Activated CD8-positive, alpha-beta T cell treated with anti-CD3 and anti-CD28 coated beads, Interleukin-2, amount 10 ng/mL, durations not matched to agents 7 days and 5 days (primary cell): ENCODE measurements around the gene FYB1. TPM values are rescaled to one million over a fixed set of nuclear protein-coding genes. Genes with fewer than 3 reads are reported as not detected.

ENCODE experiments used
- ATAC-seq: fragments of 150-1000 bp; cut with Tn5 transposase; one replicate; pipeline ENCODE4 v1.10.0; 2021; ENCODE audit warnings: moderate library complexity
- CTCF ChIA-PET: fragments of 350-600 bp; sonication (Branson Sonifier 250); formaldehyde crosslinking; loops from one replicate; lab custom pipeline; 2021; ENCODE audit warnings: antibody characterized with exemption; lab: Charles Lee
- POLR2A ChIA-PET: fragments of 350-600 bp; sonication (Branson Sonifier 250); formaldehyde crosslinking; loops from one replicate; lab custom pipeline; 2021; ENCODE audit warnings: antibody characterized with exemption; lab: Charles Lee
- DNase-seq: peaks from one replicate; pipeline ENCODE4 v3.0.0-alpha.2; 2020
- H3K27ac Mint-ChIP-seq: one replicate; pipeline ENCODE4 v1.8.0; 2021; ENCODE audit warnings: mild to moderate bottlenecking, mixed read lengths
- H3K27me3 Mint-ChIP-seq: one replicate; pipeline ENCODE4 v1.8.0; 2021; ENCODE audit warnings: low read depth, mixed read lengths
- H3K36me3 Mint-ChIP-seq: one replicate; pipeline ENCODE4 v1.8.0; 2021; ENCODE audit warnings: low read depth, mixed read lengths
- H3K4me1 Mint-ChIP-seq: one replicate; pipeline ENCODE4 v1.8.0; 2021; ENCODE audit warnings: low read depth, mixed read lengths
- H3K4me3 Mint-ChIP-seq: one replicate; pipeline ENCODE4 v1.8.0; 2021; ENCODE audit warnings: mild to moderate bottlenecking, mixed read lengths
- H3K9me3 Mint-ChIP-seq: one replicate; pipeline ENCODE4 v1.8.0; 2022; ENCODE audit warnings: mixed read lengths; ENCODE audit not compliant: insufficient read depth
- total RNA-seq, 2 experiments: library from RNA; stranded (reverse); gene quantifications; one replicate each; pipeline ENCODE4 v1.2.3, GENCODE V29; 2021

The FYB1 gene
- total RNA-seq, 2 experiments from 2014 or later, result 198 to 215 TPM

DNA sequence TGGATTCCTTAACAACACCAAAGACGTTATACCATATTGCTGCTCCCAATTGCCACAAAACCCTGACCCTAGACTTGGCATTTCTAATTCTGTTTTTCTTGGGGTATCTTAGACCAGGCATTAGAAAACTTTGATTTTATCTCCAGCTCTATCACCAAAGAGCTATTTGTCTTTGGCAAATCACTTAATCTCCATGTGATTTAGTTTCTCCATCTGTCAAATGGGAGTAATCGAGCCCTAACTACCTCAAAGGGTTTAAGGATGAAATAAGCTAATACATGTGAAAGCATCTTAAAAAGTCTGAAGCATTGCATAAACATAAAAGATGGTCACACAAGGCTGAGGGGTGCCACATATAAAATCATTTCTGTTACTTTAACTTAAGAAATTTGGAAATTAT lies 60.6 kb downstream of the FYB1 start:
- DNase-seq, result no peak
- Mint-ChIP-seq H3K36me3 (peaks cover 56% of the 10 kb centered on the region), H3K4me3 (no peak overlapping the region), H3K9me3 (no peaks in the 10 kb centered on the region), H3K4me1 (peaks cover 81% of the 10 kb centered on the region), H3K27me3 (no peaks in the 10 kb centered on the region), H3K27ac (no peak overlapping the region)
- ChIA-PET CTCF (interaction anchor here (0.9 to 2.4 kb wide), 3 partner anchors 37 to 59 kb away, joined by 3 to 15 read pairs (median 3); no protein-coding TSS in a partner anchor), POLR2A (no interaction called here)
- no peak for ATAC-seq

DNA sequence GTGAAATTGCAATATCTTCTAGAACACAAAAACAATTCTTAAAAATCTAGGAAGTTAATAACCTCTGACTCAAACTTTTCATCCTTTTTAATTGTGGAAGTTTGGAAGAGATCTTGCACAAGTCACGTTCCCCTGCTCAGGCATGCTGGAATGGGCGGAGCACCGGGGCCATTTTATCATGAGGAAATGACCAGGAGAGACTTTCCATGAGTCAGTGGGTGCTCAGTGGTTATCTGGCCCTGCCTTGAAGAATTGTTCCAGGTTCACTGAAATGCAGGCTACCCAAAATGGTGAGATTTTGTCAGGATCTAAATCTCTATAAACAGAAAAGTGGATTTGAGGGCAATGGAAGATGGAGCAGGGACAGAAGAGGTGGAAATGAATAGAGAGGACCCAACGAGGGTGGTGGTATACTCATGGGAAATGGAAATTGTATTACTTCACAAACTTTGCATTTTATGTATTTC lies 61.2 kb downstream of the FYB1 start:
- Mint-ChIP-seq H3K36me3 (peaks cover 59% of the 10 kb centered on the region), H3K27ac (no peak overlapping the region), H3K4me1 (peaks cover 78% of the 10 kb centered on the region), H3K27me3 (no peaks in the 10 kb centered on the region), H3K9me3 (no peaks in the 10 kb centered on the region), H3K4me3 (no peak overlapping the region)
- DNase-seq (no peak), ATAC-seq (no peak)
- POLR2A ChIA-PET, result interaction anchor here (1.1 kb wide), 1 partner anchor 18 kb away, joined by 4 read pairs; no protein-coding TSS in a partner anchor
- CTCF ChIA-PET, result interaction anchor here (1.0 to 2.5 kb wide), 10 partner anchors 16 to 390 kb away, joined by 3 to 22 read pairs (median 4); no protein-coding TSS in a partner anchor

DNA sequence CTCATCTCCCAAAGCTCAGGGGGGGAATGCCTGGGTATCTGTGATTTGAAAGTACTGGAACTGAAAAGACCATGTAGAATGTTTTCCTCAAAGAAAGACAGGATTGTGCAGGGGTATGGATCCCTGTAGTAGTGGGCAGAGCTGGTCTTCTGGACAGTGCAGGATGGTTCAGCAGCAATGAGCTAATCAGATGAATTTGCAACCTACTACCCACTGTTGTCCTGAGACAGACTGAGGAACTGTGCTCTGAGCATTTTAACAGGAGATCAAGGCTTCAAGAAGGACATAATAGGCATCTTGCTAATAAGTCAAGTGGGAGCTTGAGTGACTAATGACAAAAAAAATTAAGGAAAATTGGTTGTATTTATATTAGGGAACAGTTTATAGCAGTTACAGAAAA lies 61.7 kb downstream of the FYB1 start:
- no peak for DNase-seq
- no peaks in the 10 kb centered on the region for H3K9me3 Mint-ChIP-seq
- no peak overlapping the region for H3K27ac Mint-ChIP-seq
- H3K27me3 Mint-ChIP-seq, result no peaks in the 10 kb centered on the region
- POLR2A ChIA-PET, result interaction anchor here (0.7 to 1.1 kb wide), 2 partner anchors 18 to 19 kb away, joined by 3 to 4 read pairs; no protein-coding TSS in a partner anchor
- CTCF ChIA-PET, result interaction anchor here (1.0 to 2.5 kb wide), 12 partner anchors 17 to 390 kb away, joined by 3 to 22 read pairs (median 4); no protein-coding TSS in a partner anchor
- no peak overlapping the region for H3K4me3 Mint-ChIP-seq
- no peak for ATAC-seq
- peaks cover 62% of the 10 kb centered on the region for H3K36me3 Mint-ChIP-seq
- H3K4me1 Mint-ChIP-seq, result peaks cover 81% of the 10 kb centered on the region

DNA sequence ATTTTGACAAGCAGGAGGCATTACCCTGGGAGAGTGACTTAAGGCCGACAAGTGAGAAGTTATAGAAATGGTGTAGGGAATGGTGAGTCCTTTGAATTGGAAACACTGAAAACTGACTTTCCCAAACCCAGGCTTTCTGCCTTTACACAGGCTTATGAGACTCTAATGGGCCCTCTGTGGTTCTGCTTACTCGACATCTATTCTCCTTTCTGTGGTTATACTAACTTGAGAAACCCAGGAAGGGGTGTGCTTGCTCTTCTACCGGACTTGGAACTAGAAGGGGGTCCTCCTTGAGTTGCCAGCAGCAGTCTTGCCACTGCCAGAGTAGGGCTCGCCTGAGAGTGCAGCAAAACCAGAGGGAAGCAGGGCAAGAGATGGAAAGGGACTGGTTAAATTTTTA lies 63.3 kb downstream of the FYB1 start:
- no peaks in the 10 kb centered on the region for H3K9me3 Mint-ChIP-seq
- H3K36me3 Mint-ChIP-seq, result peaks cover 65% of the 10 kb centered on the region
- peak overlapping the region; percentile 67 for H3K27ac Mint-ChIP-seq
- no peaks in the 10 kb centered on the region for H3K27me3 Mint-ChIP-seq
- POLR2A ChIA-PET, result no interaction called here
- no peak overlapping the region for H3K4me3 Mint-ChIP-seq
- ATAC-seq, result peak; percentile 50
- CTCF ChIA-PET, result interaction anchor here (1.0 to 2.5 kb wide), 4 partner anchors 8 to 61 kb away, joined by 3 to 22 read pairs (median 6); no protein-coding TSS in a partner anchor
- peaks cover 80% of the 10 kb centered on the region for H3K4me1 Mint-ChIP-seq
- no peak for DNase-seq

DNA sequence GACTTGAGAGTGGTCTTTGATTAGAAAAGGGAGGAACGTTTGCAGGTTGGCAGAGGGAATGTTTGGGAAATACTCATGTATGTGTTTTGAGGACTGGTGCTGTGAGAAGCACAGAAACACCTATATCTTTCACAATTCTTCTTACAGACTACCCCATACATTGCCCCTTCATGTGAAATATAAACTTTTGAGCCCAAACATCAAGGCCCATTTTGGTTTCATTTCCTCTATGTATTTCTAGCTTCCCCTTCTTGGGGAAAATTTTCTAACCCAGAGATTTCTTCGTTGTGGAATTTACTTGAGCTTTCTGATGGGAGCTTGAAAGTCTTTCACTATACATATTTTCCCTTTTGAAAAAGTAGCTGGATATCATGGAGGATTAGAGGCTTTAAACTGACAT lies 67.6 kb downstream of the FYB1 start:
- ChIA-PET POLR2A (no interaction called here), CTCF (interaction anchor here (0.9 to 5.0 kb wide), 9 partner anchors 11 to 224 kb away, joined by 3 to 46 read pairs (median 5); no protein-coding TSS in a partner anchor)
- no peak for DNase-seq
- H3K27ac Mint-ChIP-seq, result peak overlapping the region; percentile 72
- H3K9me3 Mint-ChIP-seq, result no peaks in the 10 kb centered on the region
- H3K27me3 Mint-ChIP-seq, result no peaks in the 10 kb centered on the region
- peak overlapping the region; percentile 13 for H3K4me3 Mint-ChIP-seq
- H3K36me3 Mint-ChIP-seq, result peaks cover 55% of the 10 kb centered on the region
- ATAC-seq, result peak; percentile 20
- H3K4me1 Mint-ChIP-seq, result peaks cover 63% of the 10 kb centered on the region

- peaks cover 48% of the 10 kb centered on the region for H3K4me1 Mint-ChIP-seq
- H3K27ac Mint-ChIP-seq, result peak overlapping the region; percentile 25
- no peak for DNase-seq
- H3K4me3 Mint-ChIP-seq, result no peak overlapping the region
- no peak for ATAC-seq
- no peaks in the 10 kb centered on the region for H3K9me3 Mint-ChIP-seq
- H3K27me3 Mint-ChIP-seq, result no peaks in the 10 kb centered on the region
- peaks cover 57% of the 10 kb centered on the region for H3K36me3 Mint-ChIP-seq
- ChIA-PET CTCF (interaction anchor here (0.9 to 5.0 kb wide), 8 partner anchors 15 to 133 kb away, joined by 3 to 46 read pairs (median 5); no protein-coding TSS in a partner anchor), POLR2A (interaction anchor here (0.6 to 0.9 kb wide), 3 partner anchors 14 to 53 kb away, joined by 3 to 5 read pairs (median 3); no protein-coding TSS in a partner anchor)
Measured at GRCh38 chr5:39149966-39150365, 69.4 kb downstream of the FYB1 start.

- H3K4me3 Mint-ChIP-seq, result no peak overlapping the region
- ATAC-seq (peak; percentile 18), DNase-seq (no peak)
- H3K36me3 Mint-ChIP-seq, result peaks cover 55% of the 10 kb centered on the region
- ChIA-PET POLR2A (no interaction called here), CTCF (interaction anchor here (0.9 to 5.0 kb wide), 6 partner anchors 28 to 134 kb away, joined by 3 to 46 read pairs (median 14); no protein-coding TSS in a partner anchor)
- H3K9me3 Mint-ChIP-seq, result no peaks in the 10 kb centered on the region
- peaks cover 45% of the 10 kb centered on the region for H3K4me1 Mint-ChIP-seq
- H3K27me3 Mint-ChIP-seq, result no peaks in the 10 kb centered on the region
- H3K27ac Mint-ChIP-seq, result peak overlapping the region; percentile 64
Measured at GRCh38 chr5:39148983-39149534, 70.3 kb downstream of the FYB1 start.

GRCh38 chr5:39146831-39147540 lies 72.4 kb downstream of the FYB1 start:
- H3K27me3 Mint-ChIP-seq, result no peaks in the 10 kb centered on the region
- no peak overlapping the region for H3K4me3 Mint-ChIP-seq
- peaks cover 28% of the 10 kb centered on the region for H3K4me1 Mint-ChIP-seq
- peak overlapping the region; percentile 11 for H3K27ac Mint-ChIP-seq
- POLR2A ChIA-PET, result interaction anchor here (0.7 kb wide), 3 partner anchors 39 to 401 kb away, joined by 3 read pairs; no protein-coding TSS in a partner anchor
- no peak for DNase-seq
- peaks cover 38% of the 10 kb centered on the region for H3K36me3 Mint-ChIP-seq
- no peaks in the 10 kb centered on the region for H3K9me3 Mint-ChIP-seq
- no peak for ATAC-seq
- CTCF ChIA-PET, result interaction anchor here (0.8 to 3.6 kb wide), 5 partner anchors 49 to 141 kb away, joined by 3 to 18 read pairs (median 5); no protein-coding TSS in a partner anchor

GRCh38 chr5:39143151-39143860 lies 76.1 kb downstream of the FYB1 start:
- H3K4me1 Mint-ChIP-seq, result no peaks in the 10 kb centered on the region
- peaks cover 32% of the 10 kb centered on the region for H3K36me3 Mint-ChIP-seq
- no peak overlapping the region for H3K27ac Mint-ChIP-seq
- ATAC-seq (no peak), DNase-seq (no peak)
- CTCF ChIA-PET, result interaction anchor here (1.0 to 1.6 kb wide), 3 partner anchors 63 to 140 kb away, joined by 3 to 12 read pairs (median 4); no protein-coding TSS in a partner anchor
- H3K9me3 Mint-ChIP-seq, result no peaks in the 10 kb centered on the region
- POLR2A ChIA-PET, result no interaction called here
- no peak overlapping the region for H3K4me3 Mint-ChIP-seq
- H3K27me3 Mint-ChIP-seq, result no peaks in the 10 kb centered on the region

- Mint-ChIP-seq H3K4me3 (no peak overlapping the region), H3K36me3 (peaks cover 42% of the 10 kb centered on the region), H3K27me3 (no peaks in the 10 kb centered on the region), H3K9me3 (no peaks in the 10 kb centered on the region), H3K4me1 (peaks cover 3% of the 10 kb centered on the region), H3K27ac (no peak overlapping the region)
- POLR2A ChIA-PET, result no interaction called here
- ATAC-seq (no peak), DNase-seq (no peak)
- CTCF ChIA-PET, result interaction anchor here (1.6 kb wide), 1 partner anchor 12 kb away, joined by 7 read pairs; no protein-coding TSS in a partner anchor
Measured at GRCh38 chr5:39140558-39141168, 78.7 kb downstream of the FYB1 start.

DNA sequence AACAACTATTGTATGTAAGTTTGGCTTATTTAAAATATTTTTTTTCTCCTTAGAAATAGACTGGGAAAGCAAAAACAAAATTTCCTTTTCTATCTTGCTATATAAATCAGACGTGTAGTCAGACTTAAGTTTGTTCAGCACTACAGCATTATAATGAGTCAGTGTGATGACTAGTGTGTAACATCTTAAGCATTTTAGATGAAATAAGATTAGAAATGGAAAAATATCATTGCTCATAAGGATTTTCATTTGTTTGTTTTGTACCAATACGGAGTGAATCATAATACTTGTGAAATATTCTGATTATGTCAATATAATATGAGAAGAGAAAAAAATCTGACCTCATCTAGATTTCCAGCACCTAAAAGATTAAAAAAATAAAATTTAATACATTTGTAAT lies 80.5 kb downstream of the FYB1 start:
- H3K27me3 Mint-ChIP-seq, result no peaks in the 10 kb centered on the region
- H3K4me1 Mint-ChIP-seq, result peaks cover 3% of the 10 kb centered on the region
- no peak overlapping the region for H3K27ac Mint-ChIP-seq
- ChIA-PET CTCF (no interaction called here), POLR2A (no interaction called here)
- peaks cover 52% of the 10 kb centered on the region for H3K36me3 Mint-ChIP-seq
- ATAC-seq (no peak), DNase-seq (no peak)
- H3K4me3 Mint-ChIP-seq, result no peak overlapping the region
- no peaks in the 10 kb centered on the region for H3K9me3 Mint-ChIP-seq
